ENCODE results near the gene ERCC6.

ERCC6 gene

GRCh38 chr10:49540056-49540797, 1.3 kb upstream of the ERCC6 start:
- Histone ChIP-seq H3K4me1 (ENCODE audit: insufficient read depth, low read length) (peaks cover 12% of the 10 kb centered on the region), H2AFZ (ENCODE audit: low read depth, low read length) (no peak overlapping the region), H3K27me3 (ENCODE audit: insufficient read depth, low read length) (no peaks in the 10 kb centered on the region), H3K36me3 (ENCODE audit: insufficient read depth, low read length) (no peaks in the 10 kb centered on the region), H3K4me3 (ENCODE audit: low read length) (peak overlapping the region; percentile 59), H3K9me3 (ENCODE audit: low read length) (peaks cover 3% of the 10 kb centered on the region)

GRCh38 chr10:49539320-49539885, 482 bp upstream of the ERCC6 start:
- peak overlapping the region; percentile 57 for H2AFZ ChIP-seq (ENCODE audit: low read depth, low read length)
- H3K4me1 ChIP-seq (ENCODE audit: insufficient read depth, low read length), result peaks cover 12% of the 10 kb centered on the region
- peaks cover 3% of the 10 kb centered on the region for H3K9me3 ChIP-seq (ENCODE audit: low read length)
- peak overlapping the region; percentile 59 for H3K4me3 ChIP-seq (ENCODE audit: low read length)
- no peaks in the 10 kb centered on the region for H3K27me3 ChIP-seq (ENCODE audit: insufficient read depth, low read length)
- H3K36me3 ChIP-seq (ENCODE audit: insufficient read depth, low read length), result no peaks in the 10 kb centered on the region

DNA sequence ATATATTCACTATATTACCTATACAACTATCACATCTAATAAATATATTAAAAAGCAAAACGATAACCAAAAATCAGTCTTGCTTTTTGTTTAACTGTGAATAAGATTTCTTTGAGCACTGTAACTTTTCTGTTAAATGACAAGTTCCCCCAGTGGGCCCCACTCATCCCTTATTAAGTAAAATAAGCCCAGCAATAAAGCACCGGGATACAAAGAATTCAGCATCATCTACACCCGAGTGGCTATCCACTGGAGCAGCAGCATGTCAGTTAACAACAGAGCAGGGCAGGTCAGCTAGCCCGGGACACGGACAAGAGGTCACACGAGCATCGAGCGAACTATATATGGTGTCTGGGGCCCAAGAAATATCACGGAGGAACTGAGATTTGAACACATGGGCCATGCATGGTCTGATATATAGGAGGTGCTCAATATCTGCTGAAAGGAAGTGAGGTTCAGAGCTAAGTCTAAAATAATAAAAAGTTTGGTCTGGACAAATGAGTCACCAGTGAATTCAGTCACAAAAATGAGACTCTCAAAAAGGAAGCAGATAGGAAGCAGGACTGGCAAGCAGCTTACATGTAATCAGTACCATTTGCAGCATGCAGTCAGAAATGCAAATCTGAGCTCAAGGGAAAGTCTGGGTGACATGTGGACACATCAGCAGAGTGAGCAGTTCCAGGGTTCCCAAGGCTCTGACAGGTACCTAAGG, 4.1 kb downstream of the ERCC6 start:
- Histone ChIP-seq H2AFZ (ENCODE audit: low read depth, low read length) (no peak overlapping the region), H3K4me3 (ENCODE audit: low read length) (no peak overlapping the region)

GRCh38 chr10:49532461-49532860, 6.5 kb downstream of the ERCC6 start:
- Histone ChIP-seq H3K27me3 (ENCODE audit: insufficient read depth, low read length) (no peaks in the 10 kb centered on the region), H3K36me3 (ENCODE audit: insufficient read depth, low read length) (peaks cover 39% of the 10 kb centered on the region), H3K9me3 (ENCODE audit: low read length) (no peaks in the 10 kb centered on the region), H3K4me1 (ENCODE audit: insufficient read depth, low read length) (no peaks in the 10 kb centered on the region), H3K4me3 (ENCODE audit: low read length) (no peak overlapping the region), H2AFZ (ENCODE audit: low read depth, low read length) (no peak overlapping the region)

More for the DNA sequence above, 4.1 kb downstream of the ERCC6 start:
- peaks cover 20% of the 10 kb centered on the region for H3K36me3 ChIP-seq (ENCODE audit: insufficient read depth, low read length)
- H3K4me1 ChIP-seq (ENCODE audit: insufficient read depth, low read length), result peaks cover 11% of the 10 kb centered on the region
- H3K9me3 ChIP-seq (ENCODE audit: low read length), result no peaks in the 10 kb centered on the region
- no peaks in the 10 kb centered on the region for H3K27me3 ChIP-seq (ENCODE audit: insufficient read depth, low read length)

DNA sequence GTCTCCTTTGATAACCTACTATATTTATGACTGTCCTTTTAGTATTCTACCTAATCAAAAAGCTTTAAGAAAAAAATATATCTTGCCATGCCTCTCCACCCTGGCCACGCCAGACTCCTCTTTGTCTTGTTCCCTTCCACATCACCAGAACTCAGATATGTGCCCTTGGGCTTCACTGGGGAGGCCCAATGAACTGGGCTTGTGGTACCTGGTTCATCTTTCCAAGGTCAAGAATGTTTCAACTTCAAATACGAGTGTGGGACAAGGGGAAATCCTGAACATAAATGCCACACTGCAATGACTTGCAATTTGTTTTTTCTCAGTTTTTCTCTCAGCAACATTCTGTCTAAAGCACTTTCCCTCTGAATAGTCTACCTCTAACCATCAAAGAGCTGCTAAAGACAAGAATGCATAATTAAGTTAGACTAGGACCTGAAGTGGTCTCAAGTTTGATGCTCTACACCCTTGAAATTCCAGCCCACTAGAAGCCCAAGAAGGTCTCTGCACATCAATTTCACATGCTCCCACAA, 9.9 kb downstream of the ERCC6 start:
- no peaks in the 10 kb centered on the region for H3K4me1 ChIP-seq (ENCODE audit: insufficient read depth, low read length)
- H3K27me3 ChIP-seq (ENCODE audit: insufficient read depth, low read length), result no peaks in the 10 kb centered on the region
- H3K4me3 ChIP-seq (ENCODE audit: low read length), result no peak overlapping the region
- no peak overlapping the region for H2AFZ ChIP-seq (ENCODE audit: low read depth, low read length)
- H3K36me3 ChIP-seq (ENCODE audit: insufficient read depth, low read length), result peaks cover 55% of the 10 kb centered on the region
- no peaks in the 10 kb centered on the region for H3K9me3 ChIP-seq (ENCODE audit: low read length)

- Histone ChIP-seq H3K4me1 (ENCODE audit: insufficient read depth, low read length) (peaks cover 5% of the 10 kb centered on the region), H3K36me3 (ENCODE audit: insufficient read depth, low read length) (peaks cover 58% of the 10 kb centered on the region), H3K9me3 (ENCODE audit: low read length) (no peaks in the 10 kb centered on the region), H2AFZ (ENCODE audit: low read depth, low read length) (no peak overlapping the region), H3K4me3 (ENCODE audit: low read length) (no peak overlapping the region), H3K27me3 (ENCODE audit: insufficient read depth, low read length) (no peaks in the 10 kb centered on the region)
Observed at GRCh38 chr10:49527850-49528249, 11.1 kb downstream of the ERCC6 start.

DNA sequence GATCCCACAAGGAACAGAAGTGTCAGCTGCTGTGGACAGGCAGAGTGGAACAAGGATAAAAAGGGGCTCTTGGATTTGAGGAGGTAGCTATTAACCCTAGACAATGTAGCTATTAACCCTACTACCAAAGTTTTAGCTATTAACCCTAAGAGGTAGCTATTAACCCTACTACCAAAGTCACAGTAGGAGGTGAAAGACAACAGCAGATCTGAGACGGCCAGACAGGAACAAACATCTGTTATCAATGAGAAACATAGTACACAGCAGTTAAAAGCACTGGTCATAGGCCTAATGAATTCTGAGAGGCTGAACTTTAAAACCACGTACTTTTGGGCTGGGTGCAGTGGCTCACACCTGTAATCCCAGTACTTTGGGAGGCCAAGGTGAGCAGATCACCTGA, 11.9 kb downstream of the ERCC6 start:
- no peak overlapping the region for H3K4me3 ChIP-seq (ENCODE audit: low read length)
- no peaks in the 10 kb centered on the region for H3K9me3 ChIP-seq (ENCODE audit: low read length)
- H3K36me3 ChIP-seq (ENCODE audit: insufficient read depth, low read length), result peaks cover 55% of the 10 kb centered on the region
- no peak overlapping the region for H2AFZ ChIP-seq (ENCODE audit: low read depth, low read length)
- H3K4me1 ChIP-seq (ENCODE audit: insufficient read depth, low read length), result peaks cover 8% of the 10 kb centered on the region
- no peaks in the 10 kb centered on the region for H3K27me3 ChIP-seq (ENCODE audit: insufficient read depth, low read length)

DNA sequence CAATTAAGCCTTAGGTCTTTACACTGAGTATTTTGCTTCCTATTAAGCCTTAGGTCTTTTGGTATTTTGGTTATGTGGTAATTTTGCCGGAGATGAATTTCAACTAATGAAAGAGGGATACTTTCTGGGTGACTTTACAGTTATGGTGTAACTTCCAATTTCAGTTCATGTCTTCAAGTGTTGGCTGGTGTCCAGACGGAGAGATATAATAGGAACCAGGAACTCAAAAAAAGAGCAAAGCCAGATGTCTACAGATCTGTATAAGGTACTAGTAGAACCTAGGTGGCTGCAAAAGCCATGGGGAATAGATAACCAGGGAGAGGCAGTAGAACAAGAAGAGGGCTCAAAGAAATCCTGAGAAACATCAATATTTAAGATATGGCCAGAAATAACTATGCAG, 12.3 kb downstream of the ERCC6 start:
- H3K9me3 ChIP-seq (ENCODE audit: low read length), result no peaks in the 10 kb centered on the region
- peaks cover 53% of the 10 kb centered on the region for H3K36me3 ChIP-seq (ENCODE audit: insufficient read depth, low read length)
- H3K4me1 ChIP-seq (ENCODE audit: insufficient read depth, low read length), result peaks cover 8% of the 10 kb centered on the region
- H2AFZ ChIP-seq (ENCODE audit: low read depth, low read length), result no peak overlapping the region
- no peaks in the 10 kb centered on the region for H3K27me3 ChIP-seq (ENCODE audit: insufficient read depth, low read length)
- H3K4me3 ChIP-seq (ENCODE audit: low read length), result no peak overlapping the region

DNA sequence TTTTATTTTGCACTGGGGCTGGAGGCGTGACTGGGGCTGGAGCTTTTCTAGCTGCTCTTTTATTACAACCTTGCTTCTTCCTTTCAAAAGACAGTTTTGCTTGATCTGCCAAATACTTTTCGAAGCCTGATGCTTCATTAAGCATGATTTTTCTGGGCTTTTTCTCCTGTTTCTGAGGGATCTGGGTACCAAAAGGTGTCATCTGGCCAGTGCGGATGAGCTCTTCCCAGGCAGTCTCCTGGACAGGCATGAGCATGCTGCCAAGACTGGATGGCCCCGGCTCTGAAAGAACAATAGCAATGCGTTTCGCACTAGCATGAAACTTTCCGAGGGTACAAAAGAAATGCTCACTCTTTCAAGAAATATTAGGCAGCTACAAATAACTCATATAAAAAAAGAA, 14.4 kb downstream of the ERCC6 start:
- Histone ChIP-seq H3K27me3 (ENCODE audit: insufficient read depth, low read length) (no peaks in the 10 kb centered on the region), H3K36me3 (ENCODE audit: insufficient read depth, low read length) (peaks cover 42% of the 10 kb centered on the region), H3K4me1 (ENCODE audit: insufficient read depth, low read length) (peaks cover 8% of the 10 kb centered on the region), H2AFZ (ENCODE audit: low read depth, low read length) (no peak overlapping the region), H3K9me3 (ENCODE audit: low read length) (no peaks in the 10 kb centered on the region), H3K4me3 (ENCODE audit: low read length) (no peak overlapping the region)

DNA sequence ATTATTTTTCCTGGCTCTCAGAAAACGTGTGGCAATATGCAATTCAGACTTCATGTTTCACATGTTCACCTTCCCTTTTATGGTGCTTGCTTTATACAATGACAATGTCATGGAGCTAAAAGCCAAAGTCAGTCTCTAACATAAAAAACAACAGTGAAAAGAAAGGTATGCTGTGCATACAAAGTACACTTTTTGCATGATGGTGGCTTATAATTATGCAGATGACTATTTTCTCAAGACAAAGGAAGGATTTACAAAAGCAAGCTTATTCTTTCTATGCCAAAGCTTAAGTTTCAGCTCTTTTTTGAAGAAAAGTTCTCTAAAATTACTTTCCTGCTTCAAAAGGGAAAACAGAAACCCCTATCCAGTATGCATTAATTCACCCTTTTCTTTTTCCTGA, 15.6 kb downstream of the ERCC6 start:
- peaks cover 32% of the 10 kb centered on the region for H3K36me3 ChIP-seq (ENCODE audit: insufficient read depth, low read length)

GRCh38 chr10:49521062-49521461, 17.9 kb downstream of the ERCC6 start:
- H3K9me3 ChIP-seq (ENCODE audit: low read length), result no peaks in the 10 kb centered on the region
- H2AFZ ChIP-seq (ENCODE audit: low read depth, low read length), result no peak overlapping the region
- H3K4me3 ChIP-seq (ENCODE audit: low read length), result no peak overlapping the region
- no peaks in the 10 kb centered on the region for H3K27me3 ChIP-seq (ENCODE audit: insufficient read depth, low read length)
- peaks cover 8% of the 10 kb centered on the region for H3K4me1 ChIP-seq (ENCODE audit: insufficient read depth, low read length)
- peaks cover 22% of the 10 kb centered on the region for H3K36me3 ChIP-seq (ENCODE audit: insufficient read depth, low read length)

More for the DNA sequence above, 15.6 kb downstream of the ERCC6 start:
- Histone ChIP-seq H2AFZ (ENCODE audit: low read depth, low read length) (no peak overlapping the region), H3K27me3 (ENCODE audit: insufficient read depth, low read length) (no peaks in the 10 kb centered on the region), H3K9me3 (ENCODE audit: low read length) (no peaks in the 10 kb centered on the region), H3K4me3 (ENCODE audit: low read length) (no peak overlapping the region), H3K4me1 (ENCODE audit: insufficient read depth, low read length) (peaks cover 8% of the 10 kb centered on the region)

- no peaks in the 10 kb centered on the region for H3K27me3 ChIP-seq (ENCODE audit: insufficient read depth, low read length)
- peaks cover 22% of the 10 kb centered on the region for H3K36me3 ChIP-seq (ENCODE audit: insufficient read depth, low read length)
- peaks cover 8% of the 10 kb centered on the region for H3K4me1 ChIP-seq (ENCODE audit: insufficient read depth, low read length)
- H3K4me3 ChIP-seq (ENCODE audit: low read length), result no peak overlapping the region
- H3K9me3 ChIP-seq (ENCODE audit: low read length), result no peaks in the 10 kb centered on the region
- H2AFZ ChIP-seq (ENCODE audit: low read depth, low read length), result no peak overlapping the region
Observed at GRCh38 chr10:49520122-49520775, 18.7 kb downstream of the ERCC6 start.

- H3K9me3 ChIP-seq (ENCODE audit: low read length), result no peaks in the 10 kb centered on the region
- H3K36me3 ChIP-seq (ENCODE audit: insufficient read depth, low read length), result peaks cover 22% of the 10 kb centered on the region
- H3K4me1 ChIP-seq (ENCODE audit: insufficient read depth, low read length), result peaks cover 8% of the 10 kb centered on the region
- H3K4me3 ChIP-seq (ENCODE audit: low read length), result no peak overlapping the region
- H2AFZ ChIP-seq (ENCODE audit: low read depth, low read length), result no peak overlapping the region
- H3K27me3 ChIP-seq (ENCODE audit: insufficient read depth, low read length), result no peaks in the 10 kb centered on the region
Observed at GRCh38 chr10:49519717-49520116, 19.2 kb downstream of the ERCC6 start.

Data from neuron (in vitro differentiated cells).